ENCODE measurements around the gene AFTPH.

- TF ChIP-seq, protein P1, sequence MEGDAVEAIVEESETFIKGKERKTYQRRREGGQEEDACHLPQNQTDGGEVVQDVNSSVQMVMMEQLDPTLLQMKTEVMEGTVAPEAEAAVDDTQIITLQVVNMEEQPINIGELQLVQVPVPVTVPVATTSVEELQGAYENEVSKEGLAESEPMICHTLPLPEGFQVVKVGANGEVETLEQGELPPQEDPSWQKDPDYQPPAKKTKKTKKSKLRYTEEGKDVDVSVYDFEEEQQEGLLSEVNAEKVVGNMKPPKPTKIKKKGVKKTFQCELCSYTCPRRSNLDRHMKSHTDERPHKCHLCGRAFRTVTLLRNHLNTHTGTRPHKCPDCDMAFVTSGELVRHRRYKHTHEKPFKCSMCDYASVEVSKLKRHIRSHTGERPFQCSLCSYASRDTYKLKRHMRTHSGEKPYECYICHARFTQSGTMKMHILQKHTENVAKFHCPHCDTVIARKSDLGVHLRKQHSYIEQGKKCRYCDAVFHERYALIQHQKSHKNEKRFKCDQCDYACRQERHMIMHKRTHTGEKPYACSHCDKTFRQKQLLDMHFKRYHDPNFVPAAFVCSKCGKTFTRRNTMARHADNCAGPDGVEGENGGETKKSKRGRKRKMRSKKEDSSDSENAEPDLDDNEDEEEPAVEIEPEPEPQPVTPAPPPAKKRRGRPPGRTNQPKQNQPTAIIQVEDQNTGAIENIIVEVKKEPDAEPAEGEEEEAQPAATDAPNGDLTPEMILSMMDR (IDR thresholded peaks at IDR 0.05; ENCODE audit: low read length), result no peak
- TF ChIP-seq EZH2 (optimal IDR thresholded peaks at IDR 0.05; ENCODE audit: low read depth, low read length), result no peak
These were observed 10.9 kb downstream of the AFTPH start for GRCh38 chr2:64535024-64535423.
